Stimulated activated CD4-positive, alpha-beta T cell treated with anti-CD3 and anti-CD28 coated beads, Interleukin-15, amount 100 ng/mL, for 48 hours (primary cell): ENCODE results near the gene MYCN.
"Not testable (repeated sequence)": the region's sequence is repeated elsewhere in the genome, so short reads cannot be mapped to it uniquely, and the experiment has no call there.

Experiments used
- DNase-seq, 2 donors: peaks; one replicate each; pipeline ENCODE4 v3.0.0-alpha.2; 2020; ENCODE audit warnings: low read depth in 2 of 2

The MYCN gene

GRCh38 chr2:15907461-15908324 lies 32.7 kb upstream of the MYCN start:
- DNase-seq, result no peak

GRCh38 chr2:15908371-15908770 lies 32.0 kb upstream of the MYCN start:
- no peak for DNase-seq

- DNase-seq, result no peak
Measured at GRCh38 chr2:15909157-15909556, 31.2 kb upstream of the MYCN start.

- no peak for DNase-seq
Measured at GRCh38 chr2:15909736-15910135, 30.6 kb upstream of the MYCN start.

GRCh38 chr2:15911270-15911669 lies 29.1 kb upstream of the MYCN start:
- not testable (repeated sequence) for DNase-seq

- no peak for DNase-seq
Measured at GRCh38 chr2:15911686-15912085, 28.7 kb upstream of the MYCN start.

GRCh38 chr2:15912203-15912602 lies 28.1 kb upstream of the MYCN start:
- no peak for DNase-seq

GRCh38 chr2:15913146-15913545 lies 27.2 kb upstream of the MYCN start:
- DNase-seq, result no peak

GRCh38 chr2:15914596-15915385 lies 25.6 kb upstream of the MYCN start:
- DNase-seq, result no peak

- not testable (repeated sequence) for DNase-seq
Measured at GRCh38 chr2:15915546-15915945, 24.8 kb upstream of the MYCN start.

- DNase-seq, result no peak
Measured at GRCh38 chr2:15916336-15916735, 24.0 kb upstream of the MYCN start.

GRCh38 chr2:15918761-15919356 lies 21.5 kb upstream of the MYCN start:
- no peak for DNase-seq

GRCh38 chr2:15919716-15920434 lies 20.5 kb upstream of the MYCN start:
- DNase-seq, result no peak

GRCh38 chr2:15920696-15921095 lies 19.7 kb upstream of the MYCN start:
- DNase-seq, result no peak

- no peak for DNase-seq
Measured at GRCh38 chr2:15923597-15923996, 16.8 kb upstream of the MYCN start.

- no peak for DNase-seq
Measured at GRCh38 chr2:15925819-15926218, 14.5 kb upstream of the MYCN start.

GRCh38 chr2:15926252-15926651 lies 14.1 kb upstream of the MYCN start:
- DNase-seq, result no peak

GRCh38 chr2:15927551-15928218 lies 12.7 kb upstream of the MYCN start:
- DNase-seq, result no peak

GRCh38 chr2:15929008-15929407 lies 11.3 kb upstream of the MYCN start:
- not testable (repeated sequence) for DNase-seq

GRCh38 chr2:15929861-15930260 lies 10.5 kb upstream of the MYCN start:
- no peak for DNase-seq

- DNase-seq, result no peak
Measured at GRCh38 chr2:15930589-15931318, 9.6 kb upstream of the MYCN start.
